ENCODE results near the gene IGFBP2. TPM values are rescaled to one million over a fixed set of nuclear protein-coding genes. Genes with fewer than 3 reads are reported as not detected.

The IGFBP2 gene
- total and polyA plus RNA-seq, 2 of the 4 experiments (the other 2 are of a cell fraction), result 33.5 to 236 TPM

- Histone ChIP-seq H3K14ac (replicated peaks; ENCODE audit: low read depth, low read length) (peak overlapping the region; percentile 91), H4K91ac (ENCODE audit: insufficient read depth, low read depth, low read length) (peak overlapping the region; percentile 43), H3K9me3 (ENCODE audit: control insufficient read depth, insufficient read depth, low read length) (no peaks in the 10 kb centered on the region), H3K9me1 (ENCODE audit: insufficient read depth, low read length) (peaks cover 16% of the 10 kb centered on the region), H3K27ac (ENCODE audit: insufficient read depth, low read length) (peak overlapping the region; percentile 85), H3K23ac (ENCODE audit: low read depth, low read length) (peak overlapping the region; percentile 87), H2BK5ac (ENCODE audit: low read depth, low read length, poor library complexity, severe bottlenecking) (peak overlapping the region; percentile 83), H3K79me1 (ENCODE audit: low read depth in 1 of 2, low read length in 2 of 2) (peaks cover 5 to 64% of the 10 kb centered on the region in 2 experiments; a peak in 3 of 4 replicates), H2BK120ac (ENCODE audit: low read depth, low read length) (peak overlapping the region; percentile 50), H2AK9ac (replicated peaks; ENCODE audit: low read depth, low read length, poor library complexity) (no peak overlapping the region), H3K36me3 (ENCODE audit: control insufficient read depth, insufficient read depth, low read length) (peaks cover 49% of the 10 kb centered on the region), H2AK5ac (ENCODE audit: low read depth, low read length) (0 out of 2 replicates have a peak overlapping the region, but pooled peaks have one; percentile 29), H3K4ac (ENCODE audit: low read depth, low read length) (peak overlapping the region; percentile 85), H4K5ac (ENCODE audit: low read depth, low read length) (peak overlapping the region; percentile 31; the same call in 1 of the 2 replicates), H2AFZ (replicated peaks; ENCODE audit: low read length, poor library complexity) (peak overlapping the region; percentile 76), H4K8ac (ENCODE audit: low read depth in 2 of 2, low read length in 2 of 2) (peak overlapping the region; percentile 71 to 89), H4K20me1 (ENCODE audit: insufficient read depth, low read length) (peaks cover 67% of the 10 kb centered on the region), H3K18ac (ENCODE audit: low read depth, low read length) (peak overlapping the region; percentile 51), H3K56ac (ENCODE audit: extremely low read depth, insufficient read depth, low read length) (peak overlapping the region; percentile 89), H3K9ac (ENCODE audit: low read depth, low read length) (peak overlapping the region; percentile 98), H2BK20ac (ENCODE audit: low read depth, low read length) (no peak overlapping the region), H3K27me3 (ENCODE audit: control insufficient read depth, insufficient read depth, low read length) (no peaks in the 10 kb centered on the region), H2BK15ac (ENCODE audit: low read depth, low read length) (no peak overlapping the region), H3K4me2 (ENCODE audit: low read depth, low read length) (peak overlapping the region; percentile 18; the same call in 1 of the 2 replicates), H3K4me1 (ENCODE audit: control insufficient read depth, insufficient read depth, low read length) (peaks cover 18% of the 10 kb centered on the region), H3K4me3 (ENCODE audit: insufficient read depth, low read depth, low read length) (peak overlapping the region; percentile 69)
- ChIA-PET CTCF (interaction anchor here (0.8 to 1.3 kb wide), 3 partner anchors 11 to 1020 kb away, joined by 3 to 5 read pairs (median 5); no protein-coding TSS in a partner anchor), POLR2A (ENCODE audit: unreplicated experiment) (interaction anchor here (0.5 to 2.0 kb wide), 24 partner anchors 9 to 1017 kb away, joined by 3 to 16 read pairs (median 6); no protein-coding TSS in a partner anchor)
- dilution Hi-C loops (cut with HindIII; ENCODE audit: low sequenced_read_pairs, unreplicated experiment) (loop anchor here (25.0 kb wide), 2 partner anchors 469 to 819 kb away; no protein-coding TSS in a partner anchor), intact Hi-C loops (cut with micrococcal nuclease) (loop anchor here (2.0 to 10.0 kb wide), 3 partner anchors 645 to 931 kb away; no protein-coding TSS in a partner anchor), in situ Hi-C loops (cut with MboI; ENCODE audit: low sequenced_read_pairs) (loop anchor here (10.0 kb wide), 3 partner anchors 361 to 591 kb away; no protein-coding TSS in a partner anchor)
- 0% methylated on average over 1 of the region's 15 CpGs; no CpG with 5 or more reads in 1 of the 2 experiments for WGBS, 2 experiments (ENCODE audit: extremely low coverage in 2 of 2, insufficient read length in 1 of 2)
- no peak for DNase-seq
- no TSS peak for BruUV-seq (replicated peaks)
- TF ChIP-seq BHLHE40 (IDR thresholded peaks at IDR 0.05; ENCODE audit: low read depth, low read length) (no peak), USF2 (IDR thresholded peaks at IDR 0.05; ENCODE audit: low read depth, low read length) (no peak), MXI1 (IDR thresholded peaks at IDR 0.05; ENCODE audit: borderline replicate concordance, low read depth, low read length) (no peak), RCOR1 (IDR thresholded peaks at IDR 0.05; ENCODE audit: insufficient replicate concordance, low read length) (no peak), CEBPB (IDR thresholded peaks at IDR 0.05; ENCODE audit: low read depth, low read length) (no peak), RFX5 (IDR thresholded peaks at IDR 0.05; ENCODE audit: low read depth, low read length) (no peak), ELK1 (IDR thresholded peaks at IDR 0.05; ENCODE audit: borderline replicate concordance, low read depth, low read length) (no peak), CHD1 (IDR thresholded peaks at IDR 0.05; ENCODE audit: low read depth, low read length) (no peak), CTCF (conservative IDR thresholded peaks at IDR 0.05; ENCODE audit: low read depth, low read length) (no peak), POLR2A (IDR thresholded peaks at IDR 0.05; ENCODE audit: low read depth, low read length) (no peak), NFE2L2 (IDR thresholded peaks at IDR 0.05; ENCODE audit: low read depth, low read length) (no peak), RAD21 (IDR thresholded peaks at IDR 0.05; ENCODE audit: low read length) (no peak), FOS (IDR thresholded peaks at IDR 0.05; ENCODE audit: low read depth, low read length) (no peak)
- ATAC-seq (ENCODE audit: low read depth), result no peak
These were observed 60.3 kb downstream of the IGFBP2 start for GRCh38 chr2:216693414-216694080.
